ENCODE data around the gene ZNF107. TPM values are rescaled to one million over a fixed set of nuclear protein-coding genes. Genes with fewer than 3 reads are reported as not detected.

Gene ZNF107
- total and polyA plus RNA-seq, 2 of the 8 experiments (the other 6 are each of a cell fraction or from before 2014, with no cell fraction given): 3.4 to 31.0 TPM

- TF ChIP-seq BCL11A (IDR thresholded peaks at IDR 0.05; ENCODE audit: low read depth in 2 of 2, low read length in 2 of 2): no peak
- no peak for TF ChIP-seq GTF2F1 (IDR thresholded peaks at IDR 0.05; ENCODE audit: borderline replicate concordance, low read depth, low read length)
Measured at GRCh38 chr7:64632029-64632428, 33.9 kb upstream of the ZNF107 start (continued).
